ENCODE measurements around the gene BCL6. TPM values are rescaled to one million over a fixed set of nuclear protein-coding genes. Genes with fewer than 3 reads are reported as not detected.

The BCL6 gene
- total and polyA plus RNA-seq, 2 experiments from 2014 or later: 32.0 to 46.5 TPM

DNA sequence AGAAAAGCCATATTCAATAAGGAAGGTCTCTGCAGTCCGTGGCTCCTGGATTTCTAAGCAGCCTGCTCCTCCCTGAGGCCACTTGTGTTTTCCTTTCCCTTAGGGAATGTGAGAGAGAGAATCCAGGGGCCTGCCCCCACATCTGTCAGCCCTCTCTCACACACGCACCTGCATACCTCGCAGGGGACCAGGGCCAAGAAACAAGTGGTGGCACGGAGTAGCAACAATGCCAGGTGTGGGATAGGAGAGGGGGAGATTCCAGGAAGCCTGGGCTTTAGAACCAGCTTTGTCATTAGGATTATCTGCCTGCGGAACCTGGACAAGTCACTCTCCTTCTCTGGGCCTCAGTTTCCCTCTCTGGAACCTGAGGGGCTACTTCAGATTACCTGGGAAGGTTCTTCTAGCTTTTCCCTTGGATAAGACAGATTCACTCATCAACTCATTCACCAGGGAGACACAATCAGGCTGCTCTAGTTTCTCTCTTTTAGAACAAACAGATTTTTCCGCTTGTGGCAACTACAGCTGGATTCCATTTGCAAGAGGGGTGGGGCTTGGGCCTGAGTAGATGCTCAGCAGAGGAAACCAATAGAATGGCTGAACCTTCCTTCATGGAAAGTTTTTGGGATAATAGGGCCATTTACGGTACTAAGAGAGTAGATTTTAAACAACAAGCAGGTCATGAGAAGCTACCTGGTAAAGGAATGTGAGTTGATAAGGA, 19.5 kb downstream of the BCL6 start:
- peaks cover 18% of the 10 kb centered on the region for H4K20me1 ChIP-seq (ENCODE audit: insufficient read depth, poor library complexity, severe bottlenecking)
- WGBS (ENCODE audit: low lambda C conversion rate, missing lambda C conversion rate): 79% methylated on average over 7 of the region's 7 CpGs
- H3K79me2 ChIP-seq: peaks cover 7% of the 10 kb centered on the region
- no peaks in the 10 kb centered on the region for H3K9me3 ChIP-seq (ENCODE audit: low read depth)
- H3K4me2 ChIP-seq: no peak overlapping the region
- no peak for TF ChIP-seq EZH2 (IDR thresholded peaks at IDR 0.05; ENCODE audit: borderline replicate concordance)
- no peak for TF ChIP-seq CTCF (IDR thresholded peaks at IDR 0.05; ENCODE audit: poor library complexity)
- no peak for TF ChIP-seq EZH2phosphoT487 (IDR thresholded peaks at IDR 0.05; ENCODE audit: low read depth, severe bottlenecking, unreplicated experiment)
- H3K36me3 ChIP-seq (replicated peaks; ENCODE audit: insufficient read depth, low read depth): peaks cover 3% of the 10 kb centered on the region
- H3K4me3 ChIP-seq: no peak overlapping the region
- no peak for DNase-seq (ENCODE audit: low spot score)
- H3K27me3 ChIP-seq: no peaks in the 10 kb centered on the region
- H2AFZ ChIP-seq: no peak overlapping the region
- H3K9me2 ChIP-seq (replicated peaks; ENCODE audit: insufficient read depth): no peaks in the 10 kb centered on the region
- H3K4me1 ChIP-seq (ENCODE audit: insufficient read depth): no peaks in the 10 kb centered on the region
- H3K27ac ChIP-seq: no peak overlapping the region

GRCh38 chr3:187725224-187725623, 20.0 kb downstream of the BCL6 start:
- H3K4me1 ChIP-seq (ENCODE audit: insufficient read depth): peaks cover 2% of the 10 kb centered on the region
- DNase-seq (ENCODE audit: low spot score): no peak
- H3K9me2 ChIP-seq (replicated peaks; ENCODE audit: insufficient read depth): no peaks in the 10 kb centered on the region
- peaks cover 3% of the 10 kb centered on the region for H3K36me3 ChIP-seq (replicated peaks; ENCODE audit: insufficient read depth, low read depth)
- H3K79me2 ChIP-seq: peaks cover 7% of the 10 kb centered on the region
- no peak overlapping the region for H2AFZ ChIP-seq
- no peak overlapping the region for H3K4me2 ChIP-seq
- H4K20me1 ChIP-seq (ENCODE audit: insufficient read depth, poor library complexity, severe bottlenecking): peaks cover 17% of the 10 kb centered on the region
- H3K27me3 ChIP-seq: no peaks in the 10 kb centered on the region
- TF ChIP-seq EZH2 (IDR thresholded peaks at IDR 0.05; ENCODE audit: borderline replicate concordance) (no peak), EZH2phosphoT487 (IDR thresholded peaks at IDR 0.05; ENCODE audit: low read depth, severe bottlenecking, unreplicated experiment) (no peak), CTCF (IDR thresholded peaks at IDR 0.05; ENCODE audit: poor library complexity) (no peak)
- 97% methylated on average over 20 of the region's 22 CpGs for WGBS (ENCODE audit: low lambda C conversion rate, missing lambda C conversion rate)
- H3K4me3 ChIP-seq: no peak overlapping the region
- no peak overlapping the region for H3K27ac ChIP-seq
- no peaks in the 10 kb centered on the region for H3K9me3 ChIP-seq (ENCODE audit: low read depth)

GRCh38 chr3:187722206-187722612, 23.1 kb downstream of the BCL6 start:
- DNase-seq (ENCODE audit: low spot score): no peak
- H3K36me3 ChIP-seq (replicated peaks; ENCODE audit: insufficient read depth, low read depth): no peaks in the 10 kb centered on the region

More at GRCh38 chr3:187722206-187722612, 23.1 kb downstream of the BCL6 start:
- Histone ChIP-seq H2AFZ (no peak overlapping the region), H3K4me3 (no peak overlapping the region), H3K4me2 (no peak overlapping the region), H3K79me2 (no peaks in the 10 kb centered on the region), H3K27ac (no peak overlapping the region), H3K4me1 (ENCODE audit: insufficient read depth) (peaks cover 11% of the 10 kb centered on the region), H4K20me1 (ENCODE audit: insufficient read depth, poor library complexity, severe bottlenecking) (peaks cover 11% of the 10 kb centered on the region), H3K27me3 (no peaks in the 10 kb centered on the region), H3K9me3 (ENCODE audit: low read depth) (no peaks in the 10 kb centered on the region), H3K9me2 (replicated peaks; ENCODE audit: insufficient read depth) (no peaks in the 10 kb centered on the region)
- TF ChIP-seq EZH2phosphoT487 (IDR thresholded peaks at IDR 0.05; ENCODE audit: low read depth, severe bottlenecking, unreplicated experiment) (no peak), EZH2 (IDR thresholded peaks at IDR 0.05; ENCODE audit: borderline replicate concordance) (no peak), CTCF (IDR thresholded peaks at IDR 0.05; ENCODE audit: poor library complexity) (no peak)
- 92% methylated on average over 10 of the region's 10 CpGs for WGBS (ENCODE audit: low lambda C conversion rate, missing lambda C conversion rate)

All from hepatocyte (in vitro differentiated cells).